Measurements from ENCODE around the gene APOA4. TPM values are rescaled to one million over a fixed set of nuclear protein-coding genes. Genes with fewer than 3 reads are reported as not detected.

The APOA4 gene
- total and polyA plus RNA-seq, 9 of the 15 experiments (the other 6 are each of a cell fraction or from before 2014, with no cell fraction given): 0.07 TPM; not detected in 8

GRCh38 chr11:116835791-116836631, 12.9 kb upstream of the APOA4 start (continued):
- TF ChIP-seq, protein P1, sequence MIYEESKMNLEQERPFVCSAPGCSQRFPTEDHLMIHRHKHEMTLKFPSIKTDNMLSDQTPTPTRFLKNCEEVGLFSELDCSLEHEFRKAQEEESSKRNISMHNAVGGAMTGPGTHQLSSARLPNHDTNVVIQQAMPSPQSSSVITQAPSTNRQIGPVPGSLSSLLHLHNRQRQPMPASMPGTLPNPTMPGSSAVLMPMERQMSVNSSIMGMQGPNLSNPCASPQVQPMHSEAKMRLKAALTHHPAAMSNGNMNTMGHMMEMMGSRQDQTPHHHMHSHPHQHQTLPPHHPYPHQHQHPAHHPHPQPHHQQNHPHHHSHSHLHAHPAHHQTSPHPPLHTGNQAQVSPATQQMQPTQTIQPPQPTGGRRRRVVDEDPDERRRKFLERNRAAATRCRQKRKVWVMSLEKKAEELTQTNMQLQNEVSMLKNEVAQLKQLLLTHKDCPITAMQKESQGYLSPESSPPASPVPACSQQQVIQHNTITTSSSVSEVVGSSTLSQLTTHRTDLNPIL (CRISPR knock-in tag; IDR thresholded peaks at IDR 0.05): no peak
- no peak for TF ChIP-seq RUNX1 (IDR thresholded peaks at IDR 0.05; ENCODE audit: low read depth)
- TF ChIP-seq TARDBP (IDR thresholded peaks at IDR 0.05): no peak
- no peak for TF ChIP-seq SPI1 (IDR thresholded peaks at IDR 0.05; ENCODE audit: borderline replicate concordance, low read depth, low read length)
- no peak for TF ChIP-seq ESRRB (CRISPR knock-in tag; IDR thresholded peaks at IDR 0.05; ENCODE audit: borderline replicate concordance)
- TF ChIP-seq GTF2E2 (tag; IDR thresholded peaks at IDR 0.05): no peak
- no peak for TF ChIP-seq ZNF280B (CRISPR knock-in tag; IDR thresholded peaks at IDR 0.05)
- no peak for TF ChIP-seq BACH1 (tag; IDR thresholded peaks at IDR 0.05)
- TF ChIP-seq KAT2B (IDR thresholded peaks at IDR 0.05; ENCODE audit: low read depth, low read length): no peak
- TF ChIP-seq NR4A1 (CRISPR knock-in tag; IDR thresholded peaks at IDR 0.05): no peak
- no peak for TF ChIP-seq NR4A1 (tag; IDR thresholded peaks at IDR 0.05)
- TF ChIP-seq POLR2B (IDR thresholded peaks at IDR 0.05; ENCODE audit: low read depth, partially characterized antibody): no peak
- no peak for TF ChIP-seq ZNF347 (CRISPR knock-in tag; IDR thresholded peaks at IDR 0.05; ENCODE audit: low read depth)
- peak; percentile 90 for TF ChIP-seq NFIC (IDR thresholded peaks at IDR 0.05)
- no peak for TF ChIP-seq ZNF146 (CRISPR knock-in tag; IDR thresholded peaks at IDR 0.05; ENCODE audit: unreplicated experiment)
- TF ChIP-seq ESRRA (IDR thresholded peaks at IDR 0.05; ENCODE audit: borderline replicate concordance, low read depth): peak; percentile 54; the same call in 1 of the 2 replicates
- TF ChIP-seq PHF21A (IDR thresholded peaks at IDR 0.05; ENCODE audit: borderline replicate concordance, low read depth): no peak
- TF ChIP-seq, protein P2, sequence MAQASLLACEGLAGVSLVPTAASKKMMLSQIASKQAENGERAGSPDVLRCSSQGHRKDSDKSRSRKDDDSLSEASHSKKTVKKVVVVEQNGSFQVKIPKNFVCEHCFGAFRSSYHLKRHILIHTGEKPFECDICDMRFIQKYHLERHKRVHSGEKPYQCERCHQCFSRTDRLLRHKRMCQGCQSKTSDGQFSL (CRISPR knock-in tag; IDR thresholded peaks at IDR 0.05): no peak
- TF ChIP-seq, protein P2 (tag; IDR thresholded peaks at IDR 0.05): no peak
- no peak for TF ChIP-seq HMG20A (CRISPR knock-in tag; conservative IDR thresholded peaks at IDR 0.05)
- TF ChIP-seq ZNF639 (CRISPR knock-in tag; conservative IDR thresholded peaks at IDR 0.05 in 1 of 2, IDR thresholded peaks at IDR 0.05 in 1 of 2): no peak
- no peak for TF ChIP-seq ZBTB43 (CRISPR knock-in tag; IDR thresholded peaks at IDR 0.05)
